HFF-Myc (cell line): ENCODE measurements around the gene ADSS1.

Experiments
- DNase-seq: peaks from one replicate; pipeline ENCODE4 v3.0.0-alpha.2; 2011; ENCODE audit warnings: low read depth; ENCODE audit errors: extremely low read depth
- H3K4me3 ChIP-seq: replicated peaks from 2 replicates; pipeline ENCODE4 v1.5.1; 2011; ENCODE audit warnings: low read depth, mild to moderate bottlenecking, control low read depth, low read length
- CTCF ChIP-seq: IDR thresholded peaks from 2 replicates; pipeline ENCODE4 v1.5.1; 2012; ENCODE audit warnings: mild to moderate bottlenecking, low read depth, low read length, control low read depth; ENCODE audit errors: missing control alignments

ADSS1 gene

DNA sequence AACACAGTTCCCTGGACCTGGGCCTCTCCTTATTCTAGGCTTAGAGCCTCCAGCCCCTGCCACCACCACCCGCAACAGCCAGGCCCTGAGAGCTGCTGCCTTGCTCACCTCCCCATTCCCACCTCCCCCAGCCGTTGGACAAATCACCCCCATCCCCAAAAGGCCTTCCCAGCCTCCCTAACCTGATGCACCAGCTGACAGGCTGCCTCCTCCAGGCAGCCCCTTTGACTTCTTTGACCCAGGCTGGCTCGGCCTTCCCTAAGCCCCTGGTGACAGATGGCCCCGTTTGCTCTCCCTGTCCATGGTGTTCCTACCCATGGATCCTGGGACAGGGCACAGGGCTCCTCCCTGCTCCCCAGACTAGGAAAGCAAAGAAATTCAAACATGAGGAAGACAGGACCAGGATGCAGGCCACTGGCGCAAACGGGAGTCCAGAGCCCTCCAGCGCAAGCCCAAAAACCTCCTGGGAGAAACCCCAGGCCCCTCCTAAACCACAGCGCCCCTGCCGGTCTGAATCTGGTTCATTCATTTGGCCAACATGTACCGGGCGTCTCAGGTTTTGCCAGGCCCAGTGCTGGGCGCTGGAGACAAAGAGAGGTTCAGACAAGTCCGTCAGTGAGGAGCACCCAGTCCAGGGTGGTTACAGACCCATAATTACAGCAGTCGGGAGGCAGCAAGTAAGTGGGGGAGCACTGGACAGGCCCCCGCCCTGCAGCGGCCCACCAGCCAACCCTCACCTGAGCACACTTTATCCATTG lies 69.1 kb downstream of the ADSS1 start:
- H3K4me3 ChIP-seq = peak overlapping the region; percentile 76
- no peak for DNase-seq
- TF ChIP-seq CTCF = no peak

GRCh38 chr14:104793703-104793959 lies 69.6 kb downstream of the ADSS1 start:
- TF ChIP-seq CTCF = no peak
- no peak for DNase-seq
- H3K4me3 ChIP-seq = peak overlapping the region; percentile 76

DNA sequence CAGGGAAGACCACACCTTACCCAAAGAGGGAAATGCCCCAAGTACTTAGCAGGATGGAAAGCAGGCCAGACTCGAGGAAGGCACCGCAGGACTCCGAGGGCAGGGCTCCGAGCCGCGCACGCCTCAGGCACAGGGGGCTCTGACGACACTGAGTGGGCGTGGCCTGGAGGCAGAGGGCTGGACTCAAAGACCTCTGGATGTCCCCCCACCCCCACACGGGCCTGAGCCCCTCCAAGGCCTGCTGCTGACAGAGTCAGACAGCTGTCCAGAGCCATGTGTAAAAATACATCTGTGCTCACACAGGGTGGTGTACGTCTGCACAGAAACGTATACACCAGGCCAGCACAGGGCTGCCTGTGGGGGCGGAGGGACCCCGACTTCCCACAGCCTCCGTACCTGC lies 70.1 kb downstream of the ADSS1 start:
- TF ChIP-seq CTCF = no peak
- peak overlapping the region; percentile 76 for H3K4me3 ChIP-seq
- peak; percentile 37 for DNase-seq

DNA sequence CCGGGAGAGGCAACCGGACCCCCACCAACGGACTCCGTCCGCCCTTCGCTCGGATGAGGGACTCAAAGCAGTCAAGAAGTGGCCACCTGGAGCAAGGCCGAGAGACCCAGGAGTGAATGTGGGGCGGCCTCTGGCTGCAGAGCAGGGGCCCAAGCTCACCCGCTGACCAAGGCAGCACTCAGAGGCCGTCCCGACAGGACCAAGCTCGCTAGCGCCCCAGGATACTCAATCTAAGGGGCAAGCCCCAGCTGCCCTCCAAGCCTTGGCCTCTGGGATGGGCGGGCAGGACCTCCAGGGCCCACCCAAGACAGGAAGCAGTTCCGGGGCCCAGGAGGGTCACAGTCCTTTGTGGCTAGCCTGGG lies 70.6 kb downstream of the ADSS1 start:
- no peak for DNase-seq
- TF ChIP-seq CTCF = no peak
- H3K4me3 ChIP-seq = peak overlapping the region; percentile 76

GRCh38 chr14:104794993-104795780 lies 71.2 kb downstream of the ADSS1 start, which contains the start of gene AKT1:
Gene AKT1, minus strand, starts transcription at chr14:104795748. Its CDS starts 3,105 bp downstream, at chr14:104792643.
- H3K4me3 ChIP-seq = peak within 1 kb of the TSS; percentile 76
- no peak for DNase-seq

More at GRCh38 chr14:104794993-104795780, 71.2 kb downstream of the ADSS1 start, which contains the start of gene AKT1:
- no peak for TF ChIP-seq CTCF
